ENCODE data around the gene RAPH1.

Gene RAPH1

GRCh38 chr2:203489531-203489930, 45.6 kb downstream of the RAPH1 start:
- no peaks in the 10 kb centered on the region for H3K9me3 ChIP-seq (ENCODE audit: control insufficient read depth, insufficient read depth, low read depth, low read length)
- H3K4me3 ChIP-seq (ENCODE audit: low read depth, low read length) = no peak overlapping the region
- no peaks in the 10 kb centered on the region for H3K27me3 ChIP-seq (ENCODE audit: control insufficient read depth, insufficient read depth, low read length)
- H3K27ac ChIP-seq (ENCODE audit: low read depth, low read length) = no peak overlapping the region
- H3K9ac ChIP-seq (ENCODE audit: low read length) = no peak overlapping the region
- peaks cover 30% of the 10 kb centered on the region for H3K36me3 ChIP-seq (ENCODE audit: control insufficient read depth, insufficient read depth, low read length)
- H3K4me1 ChIP-seq (ENCODE audit: control insufficient read depth, insufficient read depth, low read length) = peaks cover 6% of the 10 kb centered on the region; the same call in 1 of the 2 replicates

DNA sequence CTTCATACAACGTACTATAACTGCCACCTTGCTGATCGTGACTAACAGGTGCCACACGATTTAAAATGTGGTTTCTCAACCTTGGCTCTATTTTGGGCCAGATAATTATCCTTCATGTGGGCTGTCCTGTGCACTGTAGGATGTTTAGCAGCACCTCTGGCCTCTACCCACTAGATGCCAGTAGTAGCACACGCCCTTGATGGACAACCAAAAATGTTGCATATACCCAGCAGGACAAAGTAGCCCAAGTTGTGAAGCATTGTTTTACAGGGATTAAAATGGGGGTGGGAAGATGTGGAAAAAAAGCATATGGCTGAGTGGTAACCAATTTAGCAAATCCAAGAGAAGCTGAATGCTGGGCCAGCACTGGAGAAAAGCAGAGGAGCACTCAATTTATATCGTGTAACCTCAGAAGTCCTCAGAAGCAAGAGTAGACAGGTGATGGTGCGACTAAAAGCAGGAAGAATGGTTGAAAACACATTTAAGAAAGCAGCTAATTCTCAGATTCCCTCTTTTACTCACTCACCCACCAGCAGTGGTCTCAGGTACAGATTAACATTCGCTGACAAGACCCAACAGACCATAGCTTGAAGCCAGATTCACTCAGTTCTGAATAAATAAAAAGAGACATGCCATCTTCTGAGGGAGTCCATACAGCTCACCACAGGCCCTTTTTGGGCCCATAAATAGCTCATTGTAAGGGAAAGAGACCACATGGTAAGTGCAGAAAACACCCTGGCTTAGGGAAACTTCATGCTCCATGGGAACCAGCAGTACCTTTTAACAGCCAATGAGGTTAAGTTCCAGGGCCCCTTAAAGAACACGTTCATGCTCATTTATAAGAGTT, 50.6 kb downstream of the RAPH1 start:
- H3K36me3 ChIP-seq (ENCODE audit: control insufficient read depth, insufficient read depth, low read length) = peaks cover 10% of the 10 kb centered on the region
- H3K4me3 ChIP-seq (ENCODE audit: low read depth, low read length) = no peak overlapping the region
- H3K4me1 ChIP-seq (ENCODE audit: control insufficient read depth, insufficient read depth, low read length) = peaks cover 8% of the 10 kb centered on the region; the same call in 1 of the 2 replicates
- no peaks in the 10 kb centered on the region for H3K9me3 ChIP-seq (ENCODE audit: control insufficient read depth, insufficient read depth, low read depth, low read length)
- no peaks in the 10 kb centered on the region for H3K27me3 ChIP-seq (ENCODE audit: control insufficient read depth, insufficient read depth, low read length)
- peak overlapping the region; percentile 1; the same call in 1 of the 2 replicates for H3K27ac ChIP-seq (ENCODE audit: low read depth, low read length)
- no peak overlapping the region for H3K9ac ChIP-seq (ENCODE audit: low read length)

GRCh38 chr2:203480623-203481022, 54.5 kb downstream of the RAPH1 start:
- Histone ChIP-seq H3K4me1 (ENCODE audit: control insufficient read depth, insufficient read depth, low read length) (peaks cover 6% of the 10 kb centered on the region; the same call in 1 of the 2 replicates), H3K9me3 (ENCODE audit: control insufficient read depth, insufficient read depth, low read depth, low read length) (no peaks in the 10 kb centered on the region), H3K27ac (ENCODE audit: low read depth, low read length) (no peak overlapping the region), H3K27me3 (ENCODE audit: control insufficient read depth, insufficient read depth, low read length) (no peaks in the 10 kb centered on the region), H3K9ac (ENCODE audit: low read length) (no peak overlapping the region), H3K4me3 (ENCODE audit: low read depth, low read length) (no peak overlapping the region), H3K36me3 (ENCODE audit: control insufficient read depth, insufficient read depth, low read length) (peaks cover 4% of the 10 kb centered on the region; the same call in 1 of the 2 replicates)

DNA sequence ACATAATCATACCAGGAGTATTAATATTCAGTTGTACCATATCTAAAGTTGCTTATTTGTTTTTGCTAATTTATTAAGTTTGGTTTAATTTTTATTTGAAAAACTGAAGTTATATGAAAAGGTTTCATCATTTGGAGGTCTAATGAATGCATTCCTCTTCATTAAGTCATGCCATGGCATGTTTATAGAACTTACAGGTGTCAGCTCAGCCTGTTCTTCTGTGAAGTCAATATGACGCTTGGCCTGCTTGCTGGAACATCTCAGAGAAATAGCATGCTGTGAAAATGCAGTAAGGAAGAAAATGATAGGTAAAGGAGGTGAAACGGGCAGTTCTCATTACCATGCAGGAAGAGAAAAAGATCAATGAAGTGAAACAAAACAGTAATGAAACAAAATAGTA, 58.2 kb downstream of the RAPH1 start:
- H3K27ac ChIP-seq (ENCODE audit: low read depth, low read length) = no peak overlapping the region
- H3K36me3 ChIP-seq (ENCODE audit: control insufficient read depth, insufficient read depth, low read length) = peaks cover 4% of the 10 kb centered on the region; the same call in 1 of the 2 replicates
- H3K9me3 ChIP-seq (ENCODE audit: control insufficient read depth, insufficient read depth, low read depth, low read length) = no peaks in the 10 kb centered on the region
- no peaks in the 10 kb centered on the region for H3K27me3 ChIP-seq (ENCODE audit: control insufficient read depth, insufficient read depth, low read length)
- H3K4me1 ChIP-seq (ENCODE audit: control insufficient read depth, insufficient read depth, low read length) = no peaks in the 10 kb centered on the region
- H3K4me3 ChIP-seq (ENCODE audit: low read depth, low read length) = no peak overlapping the region
- H3K9ac ChIP-seq (ENCODE audit: low read length) = no peak overlapping the region

DNA sequence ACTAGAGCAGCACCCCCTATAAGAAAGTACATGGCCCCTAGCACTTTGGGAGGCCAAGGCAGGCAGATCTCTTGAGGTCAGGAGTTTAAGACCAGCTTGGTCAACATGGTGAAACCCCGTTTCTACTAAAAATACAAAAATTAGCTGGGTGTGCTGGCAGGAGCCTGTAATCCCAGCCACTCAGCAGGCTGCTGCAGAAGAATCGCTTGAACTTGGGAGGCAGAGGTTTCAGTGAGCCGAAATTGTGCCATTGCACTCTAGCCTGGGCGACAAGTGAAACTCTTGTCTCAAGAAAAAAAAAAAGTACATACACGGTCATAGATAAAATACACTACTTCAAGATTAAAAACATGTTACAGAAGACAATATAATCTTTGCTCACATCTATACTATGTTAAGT, 63.8 kb downstream of the RAPH1 start:
- H3K27ac ChIP-seq (ENCODE audit: low read depth, low read length) = no peak overlapping the region
- H3K4me3 ChIP-seq (ENCODE audit: low read depth, low read length) = no peak overlapping the region
- H3K9ac ChIP-seq (ENCODE audit: low read length) = no peak overlapping the region
- H3K27me3 ChIP-seq (ENCODE audit: control insufficient read depth, insufficient read depth, low read length) = no peaks in the 10 kb centered on the region
- H3K36me3 ChIP-seq (ENCODE audit: control insufficient read depth, insufficient read depth, low read length) = no peaks in the 10 kb centered on the region
- no peaks in the 10 kb centered on the region for H3K4me1 ChIP-seq (ENCODE audit: control insufficient read depth, insufficient read depth, low read length)
- no peaks in the 10 kb centered on the region for H3K9me3 ChIP-seq (ENCODE audit: control insufficient read depth, insufficient read depth, low read depth, low read length)

- Histone ChIP-seq H3K27ac (ENCODE audit: low read depth, low read length) (no peak overlapping the region), H3K4me3 (ENCODE audit: low read depth, low read length) (no peak overlapping the region), H3K27me3 (ENCODE audit: control insufficient read depth, insufficient read depth, low read length) (no peaks in the 10 kb centered on the region), H3K36me3 (ENCODE audit: control insufficient read depth, insufficient read depth, low read length) (no peaks in the 10 kb centered on the region), H3K4me1 (ENCODE audit: control insufficient read depth, insufficient read depth, low read length) (no peaks in the 10 kb centered on the region), H3K9ac (ENCODE audit: low read length) (no peak overlapping the region), H3K9me3 (ENCODE audit: control insufficient read depth, insufficient read depth, low read depth, low read length) (no peaks in the 10 kb centered on the region)
Measured at GRCh38 chr2:203470371-203470770, 64.7 kb downstream of the RAPH1 start.

- Histone ChIP-seq H3K9me3 (ENCODE audit: control insufficient read depth, insufficient read depth, low read depth, low read length) (no peaks in the 10 kb centered on the region), H3K36me3 (ENCODE audit: control insufficient read depth, insufficient read depth, low read length) (no peaks in the 10 kb centered on the region), H3K27ac (ENCODE audit: low read depth, low read length) (no peak overlapping the region), H3K9ac (ENCODE audit: low read length) (no peak overlapping the region), H3K4me3 (ENCODE audit: low read depth, low read length) (no peak overlapping the region), H3K4me1 (ENCODE audit: control insufficient read depth, insufficient read depth, low read length) (no peaks in the 10 kb centered on the region), H3K27me3 (ENCODE audit: control insufficient read depth, insufficient read depth, low read length) (no peaks in the 10 kb centered on the region)
Measured at GRCh38 chr2:203469546-203469945, 65.6 kb downstream of the RAPH1 start.

- Histone ChIP-seq H3K4me3 (ENCODE audit: low read depth, low read length) (no peak overlapping the region), H3K27me3 (ENCODE audit: control insufficient read depth, insufficient read depth, low read length) (no peaks in the 10 kb centered on the region), H3K9ac (ENCODE audit: low read length) (no peak overlapping the region), H3K36me3 (ENCODE audit: control insufficient read depth, insufficient read depth, low read length) (peaks cover 17% of the 10 kb centered on the region), H3K9me3 (ENCODE audit: control insufficient read depth, insufficient read depth, low read depth, low read length) (no peaks in the 10 kb centered on the region), H3K27ac (ENCODE audit: low read depth, low read length) (no peak overlapping the region), H3K4me1 (ENCODE audit: control insufficient read depth, insufficient read depth, low read length) (no peaks in the 10 kb centered on the region)
Measured at GRCh38 chr2:203463266-203463678, 71.8 kb downstream of the RAPH1 start.

GRCh38 chr2:203462308-203462707, 72.8 kb downstream of the RAPH1 start:
- Histone ChIP-seq H3K4me1 (ENCODE audit: control insufficient read depth, insufficient read depth, low read length) (no peaks in the 10 kb centered on the region), H3K9ac (ENCODE audit: low read length) (no peak overlapping the region), H3K27ac (ENCODE audit: low read depth, low read length) (no peak overlapping the region), H3K27me3 (ENCODE audit: control insufficient read depth, insufficient read depth, low read length) (no peaks in the 10 kb centered on the region), H3K4me3 (ENCODE audit: low read depth, low read length) (no peak overlapping the region), H3K36me3 (ENCODE audit: control insufficient read depth, insufficient read depth, low read length) (peaks cover 23% of the 10 kb centered on the region), H3K9me3 (ENCODE audit: control insufficient read depth, insufficient read depth, low read depth, low read length) (no peaks in the 10 kb centered on the region)

DNA sequence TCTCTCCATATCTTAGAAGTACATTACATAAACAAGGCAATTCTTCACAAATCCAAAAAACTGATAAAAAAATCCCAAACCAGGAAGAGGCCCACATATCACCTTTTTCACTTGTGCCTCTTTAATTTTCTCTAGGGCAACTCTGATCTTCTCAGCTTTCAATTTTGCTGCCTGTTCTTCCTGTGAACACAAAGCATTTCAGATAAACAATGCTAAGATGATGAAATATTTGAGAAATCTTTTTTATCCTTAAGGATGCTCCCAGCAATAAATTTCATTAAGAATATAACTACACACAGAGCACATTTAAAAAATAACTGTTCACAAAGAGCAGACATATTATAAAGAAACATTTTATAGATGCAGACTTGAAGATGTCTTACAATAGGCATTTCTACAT, 73.4 kb downstream of the RAPH1 start:
- Histone ChIP-seq H3K27me3 (ENCODE audit: control insufficient read depth, insufficient read depth, low read length) (no peaks in the 10 kb centered on the region), H3K9me3 (ENCODE audit: control insufficient read depth, insufficient read depth, low read depth, low read length) (no peaks in the 10 kb centered on the region), H3K27ac (ENCODE audit: low read depth, low read length) (no peak overlapping the region), H3K4me1 (ENCODE audit: control insufficient read depth, insufficient read depth, low read length) (no peaks in the 10 kb centered on the region), H3K4me3 (ENCODE audit: low read depth, low read length) (no peak overlapping the region), H3K9ac (ENCODE audit: low read length) (no peak overlapping the region), H3K36me3 (ENCODE audit: control insufficient read depth, insufficient read depth, low read length) (peaks cover 26% of the 10 kb centered on the region)

- Histone ChIP-seq H3K9ac (ENCODE audit: low read length) (no peak overlapping the region), H3K36me3 (ENCODE audit: control insufficient read depth, insufficient read depth, low read length) (peaks cover 64% of the 10 kb centered on the region), H3K27ac (ENCODE audit: low read depth, low read length) (no peak overlapping the region)
Measured at GRCh38 chr2:203455209-203455608, 79.9 kb downstream of the RAPH1 start.

More at GRCh38 chr2:203455209-203455608, 79.9 kb downstream of the RAPH1 start:
- Histone ChIP-seq H3K4me1 (ENCODE audit: control insufficient read depth, insufficient read depth, low read length) (no peaks in the 10 kb centered on the region), H3K9me3 (ENCODE audit: control insufficient read depth, insufficient read depth, low read depth, low read length) (no peaks in the 10 kb centered on the region), H3K27me3 (ENCODE audit: control insufficient read depth, insufficient read depth, low read length) (no peaks in the 10 kb centered on the region), H3K4me3 (ENCODE audit: low read depth, low read length) (no peak overlapping the region)
